Lower lobe of right lung (tissue), 2 donors: Measurements from ENCODE around the gene HIC1. TPM values are rescaled to one million over a fixed set of nuclear protein-coding genes. Genes with fewer than 3 reads are reported as not detected.

Experiments
- ATAC-seq, 2 donors: fragments of 200-7000 bp; cut with Tn5 transposase; one replicate each; pipeline ENCODE4 v1.9.1; 2020 to 2022; ENCODE audit warnings: mild to moderate bottlenecking in 2 of 2, moderate library complexity in 2 of 2
- DNase-seq: peaks from one replicate; pipeline ENCODE4 v3.0.0-alpha.2; 2020
- H3K27ac ChIP-seq: fragments of 200-600 bp; one replicate; pipeline ENCODE4 v1.8.0; 2022
- H3K27me3 ChIP-seq: fragments of 200-600 bp; one replicate; pipeline ENCODE4 v1.8.0; 2022; ENCODE audit warnings: low read depth
- H3K36me3 ChIP-seq: fragments of 200-600 bp; one replicate; pipeline ENCODE4 v1.8.0; 2022; ENCODE audit warnings: mild to moderate bottlenecking
- H3K4me1 ChIP-seq: fragments of 200-600 bp; one replicate; pipeline ENCODE4 v1.8.0; 2022
- H3K4me3 ChIP-seq: fragments of 200-600 bp; one replicate; pipeline ENCODE4 v1.8.0; 2022; ENCODE audit warnings: mild to moderate bottlenecking
- H3K9me3 ChIP-seq: fragments of 200-600 bp; one replicate; pipeline ENCODE4 v1.8.0; 2022
- intact Hi-C: fragments of 100-400 bp; cut with DNase I; formaldehyde crosslinking; loops from one replicate; pipeline ENCODE4 v1.11.0; 2022
- total RNA-seq: library from RNA; stranded (reverse); fragmentation: NEBNext Ultra II Directional; extraction: Animal tissue kit (Norgen Biotek cat#: 25700); gene quantifications from one replicate; pipeline ENCODE4 v1.2.1, GENCODE V29; 2021
- TF ChIP-seq, protein P1 (sequence below): fragments of 200-600 bp; IDR thresholded peaks from one replicate; pipeline ENCODE4 v1.8.0; 2022; ENCODE audit warnings: antibody characterized with exemption, mild to moderate bottlenecking
- donor health status: DM: no; HTN: yes; CAD: no; lungs with severe emphysema.

HIC1 gene
- total RNA-seq, 1 donor from 2014 or later: 20.6 TPM

DNA sequence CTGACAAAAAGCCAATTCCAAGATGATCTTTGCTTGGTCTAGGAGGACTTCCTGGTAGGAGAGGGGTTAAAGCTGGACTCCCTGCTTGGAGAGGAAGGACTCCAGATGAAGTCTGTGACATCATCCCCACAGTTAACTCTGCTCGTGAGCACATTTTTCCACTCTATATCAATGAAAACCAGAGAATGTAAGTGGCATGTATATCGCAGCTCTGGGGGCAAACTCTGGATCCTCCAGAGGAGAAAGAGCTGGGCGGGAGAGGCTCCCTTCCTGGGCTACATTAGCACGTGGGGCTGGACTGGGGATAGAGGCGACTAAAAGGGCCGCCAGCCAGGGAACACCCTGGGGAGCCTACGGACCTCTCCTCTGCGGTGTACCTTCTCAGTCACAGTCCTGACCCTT is 34.1 kb downstream of the HIC1 start:
- TF ChIP-seq, protein P1, sequence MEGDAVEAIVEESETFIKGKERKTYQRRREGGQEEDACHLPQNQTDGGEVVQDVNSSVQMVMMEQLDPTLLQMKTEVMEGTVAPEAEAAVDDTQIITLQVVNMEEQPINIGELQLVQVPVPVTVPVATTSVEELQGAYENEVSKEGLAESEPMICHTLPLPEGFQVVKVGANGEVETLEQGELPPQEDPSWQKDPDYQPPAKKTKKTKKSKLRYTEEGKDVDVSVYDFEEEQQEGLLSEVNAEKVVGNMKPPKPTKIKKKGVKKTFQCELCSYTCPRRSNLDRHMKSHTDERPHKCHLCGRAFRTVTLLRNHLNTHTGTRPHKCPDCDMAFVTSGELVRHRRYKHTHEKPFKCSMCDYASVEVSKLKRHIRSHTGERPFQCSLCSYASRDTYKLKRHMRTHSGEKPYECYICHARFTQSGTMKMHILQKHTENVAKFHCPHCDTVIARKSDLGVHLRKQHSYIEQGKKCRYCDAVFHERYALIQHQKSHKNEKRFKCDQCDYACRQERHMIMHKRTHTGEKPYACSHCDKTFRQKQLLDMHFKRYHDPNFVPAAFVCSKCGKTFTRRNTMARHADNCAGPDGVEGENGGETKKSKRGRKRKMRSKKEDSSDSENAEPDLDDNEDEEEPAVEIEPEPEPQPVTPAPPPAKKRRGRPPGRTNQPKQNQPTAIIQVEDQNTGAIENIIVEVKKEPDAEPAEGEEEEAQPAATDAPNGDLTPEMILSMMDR: no peak
- no peaks in the 10 kb centered on the region for H3K27me3 ChIP-seq
- DNase-seq (no peak), ATAC-seq (no peak)
- no peaks in the 10 kb centered on the region for H3K36me3 ChIP-seq
- H3K9me3 ChIP-seq: no peaks in the 10 kb centered on the region
- H3K4me3 ChIP-seq: peak overlapping the region; percentile 45
- H3K4me1 ChIP-seq: peaks cover 96% of the 10 kb centered on the region
- intact Hi-C loops: no loop called here
- peak overlapping the region; percentile 76 for H3K27ac ChIP-seq

DNA sequence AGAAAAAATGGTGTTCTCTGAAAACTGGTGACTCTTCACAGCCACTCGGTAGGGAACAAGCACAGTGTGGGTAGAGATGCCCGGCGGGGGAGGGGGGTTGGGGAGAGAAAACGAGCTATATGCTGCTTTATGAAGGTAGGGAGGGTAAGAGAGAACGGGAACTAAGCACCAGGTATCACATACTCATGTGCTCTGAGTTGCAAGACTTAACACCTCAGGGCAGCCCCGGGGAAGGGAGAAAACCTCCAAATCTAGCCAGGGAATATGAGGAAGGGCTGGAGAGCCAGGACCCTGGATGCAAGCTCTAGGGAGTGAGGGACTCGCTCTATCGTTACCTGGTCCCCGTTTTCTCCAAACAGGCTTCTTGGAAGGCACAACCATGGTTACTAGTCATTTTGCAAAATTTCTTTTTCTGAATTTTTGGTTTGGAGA is 35.3 kb downstream of the HIC1 start:
- Histone ChIP-seq H3K9me3 (no peaks in the 10 kb centered on the region), H3K27ac (peak overlapping the region; percentile 76), H3K36me3 (no peaks in the 10 kb centered on the region), H3K27me3 (no peaks in the 10 kb centered on the region), H3K4me1 (peaks cover 96% of the 10 kb centered on the region), H3K4me3 (peak overlapping the region; percentile 45)
- TF ChIP-seq, protein P1: no peak
- ATAC-seq (no peak), DNase-seq (no peak)
- intact Hi-C loops: no loop called here

DNA sequence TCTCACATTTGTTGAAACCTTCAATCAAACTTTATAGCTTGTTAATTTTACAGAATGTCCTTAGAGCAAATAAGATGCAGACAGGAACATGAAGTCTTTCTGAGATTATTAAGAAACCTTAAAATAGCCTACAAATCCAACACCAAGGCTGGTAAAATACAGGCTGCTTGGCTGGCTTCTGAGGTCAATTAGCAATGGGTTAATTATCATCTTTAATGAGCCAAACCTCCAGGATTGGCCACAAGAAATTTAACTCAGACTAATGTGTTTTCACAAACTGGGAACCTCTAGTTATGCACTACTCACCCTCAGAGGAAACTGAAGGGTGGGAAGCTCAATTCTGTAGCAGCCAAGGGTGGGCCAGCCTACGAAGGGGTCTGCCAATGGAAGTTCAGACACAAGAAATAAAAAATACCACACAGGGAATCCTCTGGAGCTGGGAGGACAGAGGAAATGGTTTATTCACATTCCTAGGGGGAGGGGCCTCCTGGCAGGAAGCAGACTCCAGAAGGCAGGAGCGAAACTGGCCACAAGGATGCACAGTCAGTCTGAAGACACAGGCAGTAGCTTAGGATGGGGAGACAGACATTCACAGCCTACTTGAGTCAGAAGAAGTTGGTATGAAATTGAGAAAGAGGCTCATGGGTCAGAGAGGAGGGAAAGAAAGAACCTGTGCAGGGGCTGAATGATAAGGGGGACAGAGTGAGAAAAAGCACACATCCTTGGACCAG is 36.1 kb downstream of the HIC1 start:
- no peaks in the 10 kb centered on the region for H3K36me3 ChIP-seq
- TF ChIP-seq, protein P1: peak; percentile 27
- peaks cover 91% of the 10 kb centered on the region for H3K4me1 ChIP-seq
- intact Hi-C loops: no loop called here
- no peaks in the 10 kb centered on the region for H3K9me3 ChIP-seq
- ATAC-seq: no peak
- H3K27me3 ChIP-seq: no peaks in the 10 kb centered on the region
- H3K4me3 ChIP-seq: no peak overlapping the region
- DNase-seq: no peak
- peak overlapping the region; percentile 76 for H3K27ac ChIP-seq

DNA sequence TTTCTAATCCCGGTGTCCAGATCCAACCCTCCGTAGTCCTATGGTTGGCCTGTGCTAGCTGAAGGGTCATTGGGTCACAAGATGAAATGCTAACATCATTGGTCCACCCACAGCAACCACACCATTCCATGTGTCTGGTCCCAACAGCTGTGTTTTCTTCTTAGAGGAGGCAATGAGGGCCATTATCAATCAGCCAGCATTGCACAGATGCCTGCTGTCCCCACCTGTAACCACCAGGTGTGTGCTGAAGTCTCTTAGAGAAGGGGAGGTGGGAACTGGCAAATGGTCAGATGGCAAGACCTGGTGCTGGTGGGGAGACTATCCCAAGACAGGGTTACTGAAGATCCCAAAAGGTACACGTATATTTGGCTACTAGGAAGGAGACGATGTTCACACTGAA is 37.4 kb downstream of the HIC1 start:
- H3K27me3 ChIP-seq: no peaks in the 10 kb centered on the region
- TF ChIP-seq, protein P1: no peak
- no peak overlapping the region for H3K4me3 ChIP-seq
- no peaks in the 10 kb centered on the region for H3K36me3 ChIP-seq
- DNase-seq: no peak
- intact Hi-C loops: no loop called here
- ATAC-seq: no peak
- H3K27ac ChIP-seq: peak overlapping the region; percentile 39
- H3K9me3 ChIP-seq: no peaks in the 10 kb centered on the region
- H3K4me1 ChIP-seq: peaks cover 78% of the 10 kb centered on the region

- H3K27me3 ChIP-seq: no peaks in the 10 kb centered on the region
- ATAC-seq: peak; percentile 89 to 92
- DNase-seq: peak; percentile 86
- intact Hi-C loops: no loop called here
- H3K36me3 ChIP-seq: no peaks in the 10 kb centered on the region
- H3K4me1 ChIP-seq: peaks cover 68% of the 10 kb centered on the region
- no peaks in the 10 kb centered on the region for H3K9me3 ChIP-seq
- peak overlapping the region; percentile 39 for H3K27ac ChIP-seq
- no peak overlapping the region for H3K4me3 ChIP-seq
- TF ChIP-seq, protein P1: no peak
These were observed 38.4 kb downstream of the HIC1 start for GRCh38 chr17:2093349-2093748.
